ENCODE data around the gene NFATC4. TPM values are rescaled to one million over a fixed set of nuclear protein-coding genes. Genes with fewer than 3 reads are reported as not detected.

NFATC4 gene
- total RNA-seq, 1 donor from 2014 or later, result 42.4 TPM

GRCh38 chr14:24411443-24412389, 43.7 kb downstream of the NFATC4 start:
- Mint-ChIP-seq H3K27ac (ENCODE audit: unreplicated experiment) (no peak overlapping the region), H3K4me3 (ENCODE audit: unreplicated experiment) (peak overlapping the region; percentile 76), H3K27me3 (ENCODE audit: unreplicated experiment) (peaks cover 12% of the 10 kb centered on the region), H3K36me3 (ENCODE audit: low read depth, unreplicated experiment) (peaks cover 45% of the 10 kb centered on the region), H3K4me1 (ENCODE audit: unreplicated experiment) (no peaks in the 10 kb centered on the region), H3K9me3 (ENCODE audit: unreplicated experiment) (no peaks in the 10 kb centered on the region)
- TF ChIP-seq CTCF (IDR thresholded peaks at IDR 0.05; ENCODE audit: unreplicated experiment), result peak; percentile 70
- DNase-seq (ENCODE audit: low spot score), result peak; percentile 52

- peaks cover 3% of the 10 kb centered on the region for H3K4me1 Mint-ChIP-seq (ENCODE audit: unreplicated experiment)
- peaks cover 45% of the 10 kb centered on the region for H3K36me3 Mint-ChIP-seq (ENCODE audit: low read depth, unreplicated experiment)
- H3K27me3 Mint-ChIP-seq (ENCODE audit: unreplicated experiment), result peaks cover 17% of the 10 kb centered on the region
- no peak for DNase-seq (ENCODE audit: low spot score)
- no peak overlapping the region for H3K4me3 Mint-ChIP-seq (ENCODE audit: unreplicated experiment)
- no peaks in the 10 kb centered on the region for H3K9me3 Mint-ChIP-seq (ENCODE audit: unreplicated experiment)
- no peak for TF ChIP-seq CTCF (IDR thresholded peaks at IDR 0.05; ENCODE audit: unreplicated experiment)
- no peak overlapping the region for H3K27ac Mint-ChIP-seq (ENCODE audit: unreplicated experiment)
Measured at GRCh38 chr14:24414077-24414476, 46.1 kb downstream of the NFATC4 start.

- Mint-ChIP-seq H3K9me3 (ENCODE audit: unreplicated experiment) (no peaks in the 10 kb centered on the region), H3K27ac (ENCODE audit: unreplicated experiment) (no peak overlapping the region)
Measured at GRCh38 chr14:24414732-24415420, 46.9 kb downstream of the NFATC4 start.

GRCh38 chr14:24415421-24416253, 47.7 kb downstream of the NFATC4 start:
- Mint-ChIP-seq H3K27me3 (ENCODE audit: unreplicated experiment) (peaks cover 17% of the 10 kb centered on the region), H3K4me1 (ENCODE audit: unreplicated experiment) (peaks cover 3% of the 10 kb centered on the region), H3K36me3 (ENCODE audit: low read depth, unreplicated experiment) (peaks cover 44% of the 10 kb centered on the region), H3K9me3 (ENCODE audit: unreplicated experiment) (no peaks in the 10 kb centered on the region), H3K27ac (ENCODE audit: unreplicated experiment) (no peak overlapping the region), H3K4me3 (ENCODE audit: unreplicated experiment) (peak overlapping the region; percentile 75)
- TF ChIP-seq CTCF (IDR thresholded peaks at IDR 0.05; ENCODE audit: unreplicated experiment), result no peak
- no peak for DNase-seq (ENCODE audit: low spot score)

More at GRCh38 chr14:24414732-24415420, 46.9 kb downstream of the NFATC4 start:
- no peak for TF ChIP-seq CTCF (IDR thresholded peaks at IDR 0.05; ENCODE audit: unreplicated experiment)
- no peak for DNase-seq (ENCODE audit: low spot score)
- peaks cover 45% of the 10 kb centered on the region for H3K36me3 Mint-ChIP-seq (ENCODE audit: low read depth, unreplicated experiment)
- no peak overlapping the region for H3K4me3 Mint-ChIP-seq (ENCODE audit: unreplicated experiment)
- peaks cover 17% of the 10 kb centered on the region for H3K27me3 Mint-ChIP-seq (ENCODE audit: unreplicated experiment)
- peaks cover 3% of the 10 kb centered on the region for H3K4me1 Mint-ChIP-seq (ENCODE audit: unreplicated experiment)
